ENCODE data around the gene KCTD15.

DNA sequence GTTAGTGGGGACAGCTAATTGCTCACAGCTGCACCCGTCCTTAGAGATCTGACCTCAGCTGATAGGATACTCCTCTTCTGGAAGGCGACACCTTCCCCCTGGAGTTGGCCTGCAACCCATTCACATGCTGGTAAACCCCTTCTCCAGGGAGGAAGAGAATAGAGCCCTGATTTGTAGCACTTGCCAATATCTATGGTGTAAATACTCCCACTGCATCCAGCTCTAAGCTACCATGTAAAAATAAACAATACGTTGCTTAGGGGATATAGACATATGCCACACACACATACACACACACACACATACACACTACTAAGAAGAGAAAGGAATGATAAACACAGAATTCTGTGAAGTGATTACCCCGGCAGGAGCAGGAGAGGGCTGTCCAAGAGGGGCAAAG lies 49.4 kb upstream of the KCTD15 start:
- TF ChIP-seq, protein P1, sequence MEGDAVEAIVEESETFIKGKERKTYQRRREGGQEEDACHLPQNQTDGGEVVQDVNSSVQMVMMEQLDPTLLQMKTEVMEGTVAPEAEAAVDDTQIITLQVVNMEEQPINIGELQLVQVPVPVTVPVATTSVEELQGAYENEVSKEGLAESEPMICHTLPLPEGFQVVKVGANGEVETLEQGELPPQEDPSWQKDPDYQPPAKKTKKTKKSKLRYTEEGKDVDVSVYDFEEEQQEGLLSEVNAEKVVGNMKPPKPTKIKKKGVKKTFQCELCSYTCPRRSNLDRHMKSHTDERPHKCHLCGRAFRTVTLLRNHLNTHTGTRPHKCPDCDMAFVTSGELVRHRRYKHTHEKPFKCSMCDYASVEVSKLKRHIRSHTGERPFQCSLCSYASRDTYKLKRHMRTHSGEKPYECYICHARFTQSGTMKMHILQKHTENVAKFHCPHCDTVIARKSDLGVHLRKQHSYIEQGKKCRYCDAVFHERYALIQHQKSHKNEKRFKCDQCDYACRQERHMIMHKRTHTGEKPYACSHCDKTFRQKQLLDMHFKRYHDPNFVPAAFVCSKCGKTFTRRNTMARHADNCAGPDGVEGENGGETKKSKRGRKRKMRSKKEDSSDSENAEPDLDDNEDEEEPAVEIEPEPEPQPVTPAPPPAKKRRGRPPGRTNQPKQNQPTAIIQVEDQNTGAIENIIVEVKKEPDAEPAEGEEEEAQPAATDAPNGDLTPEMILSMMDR (IDR thresholded peaks at IDR 0.05), result no peak
- no peak for TF ChIP-seq POLR2A (IDR thresholded peaks at IDR 0.05)
